Measurements from ENCODE around the gene WNK2. TPM values are rescaled to one million over a fixed set of nuclear protein-coding genes. Genes with fewer than 3 reads are reported as not detected.

Gene WNK2
- total and polyA plus RNA-seq, 12 donors: 1.1 to 17.6 (median 8.4) TPM

DNA sequence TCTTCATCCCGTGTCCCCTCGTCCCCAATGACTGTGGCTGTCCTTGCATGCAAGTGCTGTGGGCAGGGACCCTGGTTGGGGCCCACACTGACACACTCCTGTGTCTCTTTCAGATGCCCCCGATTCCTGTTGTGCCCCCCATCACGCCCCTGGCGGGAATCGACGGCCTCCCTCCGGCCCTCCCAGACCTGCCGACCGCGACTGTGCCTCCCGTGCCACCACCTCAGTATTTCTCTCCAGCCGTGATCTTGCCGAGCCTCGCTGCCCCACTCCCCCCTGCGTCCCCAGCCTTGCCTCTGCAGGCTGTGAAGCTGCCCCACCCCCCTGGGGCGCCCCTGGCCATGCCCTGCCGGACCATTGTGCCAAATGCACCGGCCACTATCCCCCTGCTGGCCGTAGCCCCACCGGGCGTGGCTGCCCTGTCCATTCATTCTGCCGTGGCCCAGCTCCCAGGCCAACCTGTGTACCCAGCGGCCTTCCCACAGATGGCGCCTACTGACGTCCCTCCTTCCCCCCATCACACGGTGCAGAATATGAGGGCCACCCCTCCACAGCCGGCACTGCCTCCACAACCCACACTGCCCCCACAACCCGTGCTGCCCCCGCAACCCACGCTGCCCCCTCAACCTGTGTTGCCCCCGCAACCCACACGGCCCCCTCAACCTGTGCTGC lies 75.0 kb downstream of the WNK2 start:
- peak in 3 of 7 donors; percentile 6 to 15 (median 6) for DNase-seq
- WGBS, 4 donors: 89 to 92% (median 91%) methylated on average over 27 to 33 of the region's 33 CpGs
- TF ChIP-seq, protein P1, sequence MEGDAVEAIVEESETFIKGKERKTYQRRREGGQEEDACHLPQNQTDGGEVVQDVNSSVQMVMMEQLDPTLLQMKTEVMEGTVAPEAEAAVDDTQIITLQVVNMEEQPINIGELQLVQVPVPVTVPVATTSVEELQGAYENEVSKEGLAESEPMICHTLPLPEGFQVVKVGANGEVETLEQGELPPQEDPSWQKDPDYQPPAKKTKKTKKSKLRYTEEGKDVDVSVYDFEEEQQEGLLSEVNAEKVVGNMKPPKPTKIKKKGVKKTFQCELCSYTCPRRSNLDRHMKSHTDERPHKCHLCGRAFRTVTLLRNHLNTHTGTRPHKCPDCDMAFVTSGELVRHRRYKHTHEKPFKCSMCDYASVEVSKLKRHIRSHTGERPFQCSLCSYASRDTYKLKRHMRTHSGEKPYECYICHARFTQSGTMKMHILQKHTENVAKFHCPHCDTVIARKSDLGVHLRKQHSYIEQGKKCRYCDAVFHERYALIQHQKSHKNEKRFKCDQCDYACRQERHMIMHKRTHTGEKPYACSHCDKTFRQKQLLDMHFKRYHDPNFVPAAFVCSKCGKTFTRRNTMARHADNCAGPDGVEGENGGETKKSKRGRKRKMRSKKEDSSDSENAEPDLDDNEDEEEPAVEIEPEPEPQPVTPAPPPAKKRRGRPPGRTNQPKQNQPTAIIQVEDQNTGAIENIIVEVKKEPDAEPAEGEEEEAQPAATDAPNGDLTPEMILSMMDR (IDR thresholded peaks at IDR 0.05): no peak
- TF ChIP-seq POLR2A (IDR thresholded peaks at IDR 0.05): no peak
- intact Hi-C loops (cut with DNase I): no loop called here
- no peaks in the 10 kb centered on the region for H3K27me3 ChIP-seq
- no peak overlapping the region for H3K4me3 ChIP-seq
- no peaks in the 10 kb centered on the region for H3K4me1 ChIP-seq (replicated peaks in 1 of 2)
- no peaks in the 10 kb centered on the region for H3K9me3 ChIP-seq (replicated peaks in 1 of 3)
- no peaks in the 10 kb centered on the region for H3K36me3 ChIP-seq (replicated peaks in 1 of 2)
- no peak overlapping the region for H3K27ac ChIP-seq

DNA sequence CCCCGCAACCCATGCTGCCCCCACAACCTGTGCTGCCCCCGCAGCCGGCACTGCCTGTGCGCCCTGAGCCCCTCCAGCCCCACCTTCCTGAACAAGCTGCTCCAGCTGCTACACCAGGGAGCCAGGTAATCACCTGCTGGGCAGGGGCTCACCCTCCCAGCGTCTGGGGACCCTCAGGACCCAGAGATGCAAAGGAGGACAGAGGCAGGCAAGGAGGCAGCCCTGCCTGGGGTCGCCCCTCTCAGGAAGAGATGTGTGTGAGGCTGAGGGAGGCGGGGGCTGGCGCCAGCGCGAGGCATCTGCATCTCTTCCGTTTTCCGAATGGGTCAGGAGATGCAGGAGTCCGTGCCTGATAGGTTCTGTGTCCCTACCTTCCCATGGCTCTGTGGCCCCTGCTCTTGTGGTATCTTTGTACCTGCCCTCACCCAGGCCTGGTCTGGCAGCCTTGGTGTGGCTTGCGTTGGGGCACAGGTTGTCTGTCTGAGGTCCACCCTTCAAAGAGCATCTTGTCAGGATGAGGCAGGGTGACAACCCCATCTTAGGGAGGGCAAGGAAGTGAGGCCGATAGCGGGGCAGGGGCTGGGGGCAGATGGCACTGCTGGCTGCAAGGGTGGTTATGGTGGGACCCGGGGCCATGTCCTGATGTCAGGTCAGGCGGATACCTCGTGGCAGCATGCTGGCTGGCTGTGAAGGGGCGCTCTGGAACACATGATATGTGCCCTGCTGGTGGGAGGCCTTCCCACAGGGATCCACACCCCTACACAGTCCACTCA lies 75.7 kb downstream of the WNK2 start:
- no peaks in the 10 kb centered on the region for H3K4me1 ChIP-seq (replicated peaks in 1 of 2)
- DNase-seq: peak in 4 of 7 donors; percentile 6 to 34 (median 10)

GRCh38 chr9:93260263-93261066 lies 76.5 kb downstream of the WNK2 start:
- Histone ChIP-seq H3K4me3 (no peak overlapping the region), H3K27me3 (no peaks in the 10 kb centered on the region), H3K4me1 (replicated peaks in 1 of 2) (no peaks in the 10 kb centered on the region), H3K9me3 (replicated peaks in 1 of 3) (no peaks in the 10 kb centered on the region), H3K36me3 (replicated peaks in 1 of 2) (no peaks in the 10 kb centered on the region), H3K27ac (no peak overlapping the region)
- DNase-seq: peak in 3 of 7 donors; percentile 3 to 37 (median 8)
- WGBS, 4 donors: 90 to 94% (median 91%) methylated on average over 5 to 12 of the region's 12 CpGs
- intact Hi-C loops (cut with DNase I): no loop called here
- TF ChIP-seq POLR2A (IDR thresholded peaks at IDR 0.05): no peak
- TF ChIP-seq, protein P1 (IDR thresholded peaks at IDR 0.05): no peak

More for the DNA sequence above, 75.7 kb downstream of the WNK2 start:
- WGBS, 4 donors: 86 to 96% (median 92%) methylated on average over 10 to 20 of the region's 20 CpGs
- TF ChIP-seq, protein P1 (IDR thresholded peaks at IDR 0.05): no peak
- TF ChIP-seq POLR2A (IDR thresholded peaks at IDR 0.05): no peak
- Histone ChIP-seq H3K4me3 (no peak overlapping the region), H3K36me3 (replicated peaks in 1 of 2) (no peaks in the 10 kb centered on the region), H3K9me3 (replicated peaks in 1 of 3) (no peaks in the 10 kb centered on the region), H3K27ac (no peak overlapping the region), H3K27me3 (no peaks in the 10 kb centered on the region)
- intact Hi-C loops (cut with DNase I): no loop called here

- no peaks in the 10 kb centered on the region for H3K27me3 ChIP-seq
- WGBS, 4 donors: 84 to 94% (median 92%) methylated on average over 4 to 10 of the region's 10 CpGs
Observed at GRCh38 chr9:93261281-93261680, 77.3 kb downstream of the WNK2 start.

More at GRCh38 chr9:93261281-93261680, 77.3 kb downstream of the WNK2 start:
- H3K4me1 ChIP-seq (replicated peaks in 1 of 2): no peaks in the 10 kb centered on the region
- H3K27ac ChIP-seq: no peak overlapping the region
- no peaks in the 10 kb centered on the region for H3K36me3 ChIP-seq (replicated peaks in 1 of 2)
- H3K9me3 ChIP-seq (replicated peaks in 1 of 3): no peaks in the 10 kb centered on the region
- DNase-seq: peak in 4 of 7 donors; percentile 0 to 14 (median 6)
- no peak overlapping the region for H3K4me3 ChIP-seq
- TF ChIP-seq, protein P1 (IDR thresholded peaks at IDR 0.05): no peak
- TF ChIP-seq POLR2A (IDR thresholded peaks at IDR 0.05): no peak
- intact Hi-C loops (cut with DNase I): no loop called here

All from adrenal gland (tissue), 12 donors.